ENCODE data around the gene ACTRT2.

Gene ACTRT2

GRCh38 chr1:3033040-3033789 is 11.9 kb downstream of the ACTRT2 start:
- no peak for DNase-seq (ENCODE audit: low spot score)

GRCh38 chr1:3033790-3034090 is 12.5 kb downstream of the ACTRT2 start:
- no peak for DNase-seq (ENCODE audit: low spot score)

GRCh38 chr1:3034162-3034561 is 12.9 kb downstream of the ACTRT2 start:
- DNase-seq (ENCODE audit: low spot score) = no peak

GRCh38 chr1:3034728-3035562 is 13.7 kb downstream of the ACTRT2 start:
- DNase-seq (ENCODE audit: low spot score) = no peak

- no peak for DNase-seq (ENCODE audit: low spot score)
Measured at GRCh38 chr1:3035563-3036446, 14.5 kb downstream of the ACTRT2 start.

- no peak for DNase-seq (ENCODE audit: low spot score)
Measured at GRCh38 chr1:3036447-3037280, 15.4 kb downstream of the ACTRT2 start.

- no peak for DNase-seq (ENCODE audit: low spot score)
Measured at GRCh38 chr1:3037281-3038040, 16.2 kb downstream of the ACTRT2 start.

- DNase-seq (ENCODE audit: low spot score) = no peak
Measured at GRCh38 chr1:3038113-3038551, 16.9 kb downstream of the ACTRT2 start.

GRCh38 chr1:3038571-3039181 is 17.4 kb downstream of the ACTRT2 start:
- no peak for DNase-seq (ENCODE audit: low spot score)

GRCh38 chr1:3040004-3040403 is 18.7 kb downstream of the ACTRT2 start:
- no peak for DNase-seq (ENCODE audit: low spot score)

GRCh38 chr1:3042481-3042880 is 21.2 kb downstream of the ACTRT2 start:
- no peak for DNase-seq (ENCODE audit: low spot score)

GRCh38 chr1:3049164-3049563 is 27.9 kb downstream of the ACTRT2 start:
- no peak for DNase-seq (ENCODE audit: low spot score)

- DNase-seq (ENCODE audit: low spot score) = no peak
Measured at GRCh38 chr1:3049905-3050304, 28.6 kb downstream of the ACTRT2 start.

GRCh38 chr1:3050603-3051002 is 29.3 kb downstream of the ACTRT2 start:
- no peak for DNase-seq (ENCODE audit: low spot score)

- no peak for DNase-seq (ENCODE audit: low spot score)
Measured at GRCh38 chr1:3051270-3052268, 30.3 kb downstream of the ACTRT2 start.

GRCh38 chr1:3052501-3052900 is 31.2 kb downstream of the ACTRT2 start:
- DNase-seq (ENCODE audit: low spot score) = no peak

GRCh38 chr1:3053366-3053980 is 32.2 kb downstream of the ACTRT2 start:
- DNase-seq (ENCODE audit: low spot score) = no peak

- no peak for DNase-seq (ENCODE audit: low spot score)
Measured at GRCh38 chr1:3053986-3054385, 32.7 kb downstream of the ACTRT2 start.

- no peak for DNase-seq (ENCODE audit: low spot score)
Measured at GRCh38 chr1:3054474-3054873, 33.2 kb downstream of the ACTRT2 start.
